ENCODE results near the gene PKP4.
A peak's percentile ranks its signal among the peaks of the same experiment; 100 is the strongest.

DNA sequence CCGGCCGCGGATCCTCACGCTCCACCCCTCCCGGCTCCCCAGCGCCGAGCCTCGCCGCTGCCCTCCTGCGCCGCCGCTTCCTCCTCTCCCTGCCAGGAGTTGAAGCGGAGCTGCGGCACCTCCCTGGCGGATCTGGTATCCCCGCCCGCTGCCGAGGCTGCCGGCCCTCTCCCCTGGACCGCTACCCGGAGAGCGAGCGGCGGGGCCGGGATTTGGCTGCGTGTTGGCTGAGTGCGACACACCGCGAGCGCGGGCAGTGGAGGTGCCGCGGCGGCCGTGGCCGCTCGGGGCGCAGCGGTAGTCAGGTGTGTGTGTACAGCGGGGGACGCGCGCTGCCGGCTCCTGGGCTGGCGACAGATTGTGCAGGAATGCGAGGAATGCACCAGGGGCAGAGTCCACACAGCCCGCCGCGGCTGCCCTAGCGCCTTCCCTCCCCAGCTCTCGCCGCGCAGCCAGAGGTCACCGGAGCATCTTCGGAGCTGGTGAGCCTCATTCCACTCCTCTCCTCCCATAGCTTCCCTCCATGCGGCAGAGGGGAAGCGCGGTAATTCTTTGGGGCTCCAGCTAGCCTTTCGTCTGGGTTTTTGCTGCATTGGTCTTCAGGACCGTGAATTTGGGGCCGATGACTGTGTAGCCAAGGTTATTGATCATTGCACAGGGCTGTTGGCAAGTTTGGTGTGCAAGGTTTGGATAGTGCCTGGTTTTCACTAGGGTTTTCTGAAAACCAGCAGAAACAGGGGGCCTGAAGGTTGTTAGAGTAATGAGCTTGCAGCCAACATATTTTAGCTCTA, 1.3 kb downstream of the PKP4 start:
- TF ChIP-seq CTCF (IDR thresholded peaks at IDR 0.05) (peak; percentile 39 to 40), POLR2A (IDR thresholded peaks at IDR 0.05) (no peak), EP300 (IDR thresholded peaks at IDR 0.05) (no peak)
